Measurements from ENCODE around the gene POMT2. TPM values are rescaled to one million over a fixed set of nuclear protein-coding genes. Genes with fewer than 3 reads are reported as not detected.
A peak's percentile ranks its signal among the peaks of the same experiment; 100 is the strongest.

The POMT2 gene
- total RNA-seq, 2 donors from 2014 or later: 13.0 to 37.7 TPM

DNA sequence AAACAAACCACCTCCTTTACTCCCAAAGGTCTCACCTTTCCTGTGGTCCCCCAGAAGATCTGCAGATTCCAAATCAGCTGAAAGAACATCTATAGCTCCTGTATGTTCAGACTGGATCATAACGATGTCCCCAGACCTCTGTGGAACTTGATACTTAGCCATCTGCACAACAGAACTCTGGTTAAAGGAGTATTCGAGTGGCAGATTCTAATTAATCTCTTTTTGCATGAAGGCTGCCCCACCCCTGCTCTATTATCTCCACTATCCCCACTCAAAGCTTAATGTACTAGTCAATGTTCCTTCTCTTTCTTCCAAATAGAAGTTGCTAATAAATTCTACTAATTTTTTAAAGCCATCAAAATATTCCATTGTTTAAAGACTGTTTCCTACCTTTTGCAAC, 23.0 kb upstream of the POMT2 start:
- H3K9ac ChIP-seq (ENCODE audit: low read depth in 2 of 2, low read length in 2 of 2): no peak overlapping the region
- no peaks in the 10 kb centered on the region for H3K9me3 ChIP-seq
- no peaks in the 10 kb centered on the region for H3K4me1 ChIP-seq
- intact Hi-C loops (cut with DNase I): no loop called here
- no peak for DNase-seq
- TF ChIP-seq, protein P1, sequence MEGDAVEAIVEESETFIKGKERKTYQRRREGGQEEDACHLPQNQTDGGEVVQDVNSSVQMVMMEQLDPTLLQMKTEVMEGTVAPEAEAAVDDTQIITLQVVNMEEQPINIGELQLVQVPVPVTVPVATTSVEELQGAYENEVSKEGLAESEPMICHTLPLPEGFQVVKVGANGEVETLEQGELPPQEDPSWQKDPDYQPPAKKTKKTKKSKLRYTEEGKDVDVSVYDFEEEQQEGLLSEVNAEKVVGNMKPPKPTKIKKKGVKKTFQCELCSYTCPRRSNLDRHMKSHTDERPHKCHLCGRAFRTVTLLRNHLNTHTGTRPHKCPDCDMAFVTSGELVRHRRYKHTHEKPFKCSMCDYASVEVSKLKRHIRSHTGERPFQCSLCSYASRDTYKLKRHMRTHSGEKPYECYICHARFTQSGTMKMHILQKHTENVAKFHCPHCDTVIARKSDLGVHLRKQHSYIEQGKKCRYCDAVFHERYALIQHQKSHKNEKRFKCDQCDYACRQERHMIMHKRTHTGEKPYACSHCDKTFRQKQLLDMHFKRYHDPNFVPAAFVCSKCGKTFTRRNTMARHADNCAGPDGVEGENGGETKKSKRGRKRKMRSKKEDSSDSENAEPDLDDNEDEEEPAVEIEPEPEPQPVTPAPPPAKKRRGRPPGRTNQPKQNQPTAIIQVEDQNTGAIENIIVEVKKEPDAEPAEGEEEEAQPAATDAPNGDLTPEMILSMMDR (IDR thresholded peaks at IDR 0.05): no peak
- H3K4me3 ChIP-seq: no peak overlapping the region
- H3K36me3 ChIP-seq: no peaks in the 10 kb centered on the region
- H3K27me3 ChIP-seq: no peaks in the 10 kb centered on the region
- H3K27ac ChIP-seq: no peak overlapping the region

DNA sequence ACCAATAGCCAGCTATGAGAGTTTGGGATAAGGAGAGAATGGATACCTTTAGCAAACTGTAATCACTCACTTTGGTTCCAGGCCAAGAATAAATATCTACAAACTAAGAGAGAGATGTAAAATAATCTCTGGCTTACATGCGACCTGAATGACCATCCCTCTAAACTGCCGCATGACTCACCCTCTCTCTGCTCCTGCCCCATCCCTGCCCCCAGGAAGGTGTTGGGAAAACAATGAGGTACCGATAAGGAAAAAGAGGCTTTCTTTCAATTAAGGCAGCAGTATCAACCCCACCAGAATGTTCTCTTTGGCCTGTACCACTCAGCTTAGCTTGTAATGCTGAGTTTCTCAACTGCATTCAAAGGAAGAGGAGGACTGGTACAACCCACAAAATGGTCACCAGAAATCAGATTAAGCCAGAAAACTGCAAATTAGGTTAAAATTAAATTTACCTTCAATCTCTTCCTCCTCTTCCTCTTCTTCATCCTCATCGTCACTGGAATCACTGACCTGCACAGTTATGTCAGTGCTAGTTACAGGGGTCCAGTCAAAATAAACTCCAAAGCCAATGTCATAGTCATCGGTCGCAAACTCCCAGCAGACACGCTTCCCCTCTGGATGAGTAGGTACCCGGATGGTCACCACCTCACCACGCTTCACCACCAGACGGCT, 22.2 kb upstream of the POMT2 start:
- Histone ChIP-seq H3K9me3 (no peaks in the 10 kb centered on the region), H3K9ac (ENCODE audit: low read depth in 2 of 2, low read length in 2 of 2) (no peak overlapping the region), H3K4me3 (no peak overlapping the region), H3K4me1 (no peaks in the 10 kb centered on the region), H3K27ac (no peak overlapping the region), H3K36me3 (no peaks in the 10 kb centered on the region), H3K27me3 (no peaks in the 10 kb centered on the region)
- TF ChIP-seq, protein P1 (IDR thresholded peaks at IDR 0.05): no peak
- DNase-seq: no peak
- intact Hi-C loops (cut with DNase I): no loop called here

DNA sequence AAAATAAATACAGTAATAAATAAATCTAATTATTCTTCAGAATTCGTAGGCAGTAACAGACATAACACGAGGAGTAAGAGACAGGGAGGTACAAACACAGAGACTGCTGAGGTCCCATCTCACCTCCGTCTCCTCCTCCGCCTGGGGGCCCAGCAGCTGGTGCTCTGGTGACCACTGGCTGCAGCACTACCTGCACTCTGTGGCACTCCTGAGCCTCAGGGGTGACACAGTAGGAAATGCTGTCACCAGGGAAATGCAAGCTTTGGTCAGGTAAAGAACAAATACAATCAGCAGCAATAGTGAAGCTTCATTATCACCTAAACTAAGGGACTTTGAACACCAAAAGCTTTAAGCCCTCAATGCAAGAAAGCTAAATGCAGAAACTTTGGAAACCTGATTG, 19.7 kb upstream of the POMT2 start:
- Histone ChIP-seq H3K9ac (ENCODE audit: low read depth in 2 of 2, low read length in 2 of 2) (no peak overlapping the region), H3K27me3 (no peaks in the 10 kb centered on the region), H3K4me3 (no peak overlapping the region), H3K9me3 (no peaks in the 10 kb centered on the region), H3K27ac (no peak overlapping the region), H3K36me3 (no peaks in the 10 kb centered on the region), H3K4me1 (no peaks in the 10 kb centered on the region)
- TF ChIP-seq, protein P1 (IDR thresholded peaks at IDR 0.05): no peak
- no peak for DNase-seq
- intact Hi-C loops (cut with DNase I): no loop called here

DNA sequence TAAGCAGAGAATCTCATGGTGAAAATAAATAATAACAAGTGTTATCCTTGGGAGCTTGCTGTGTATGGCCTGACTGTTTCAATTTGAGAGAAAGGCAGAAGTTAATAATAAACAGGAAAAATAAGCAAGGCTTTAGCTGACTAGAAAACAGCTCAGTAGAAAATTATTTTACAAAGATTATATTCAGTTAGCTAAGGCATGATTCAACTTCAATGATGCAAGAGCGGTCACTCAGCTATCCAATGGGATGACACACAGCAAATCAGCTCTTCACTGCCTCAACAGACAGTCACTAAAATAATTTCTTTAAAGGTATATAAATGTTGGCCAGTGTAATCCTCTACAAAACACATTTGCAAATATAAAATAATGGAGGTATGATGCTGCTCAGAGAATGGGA, 18.7 kb upstream of the POMT2 start:
- H3K9ac ChIP-seq (ENCODE audit: low read depth in 2 of 2, low read length in 2 of 2): peak overlapping the region in 1 of 2 donors; percentile 18
- H3K4me1 ChIP-seq: no peaks in the 10 kb centered on the region
- TF ChIP-seq, protein P1 (IDR thresholded peaks at IDR 0.05): no peak
- H3K27ac ChIP-seq: no peak overlapping the region
- H3K27me3 ChIP-seq: no peaks in the 10 kb centered on the region
- intact Hi-C loops (cut with DNase I): no loop called here
- H3K36me3 ChIP-seq: no peaks in the 10 kb centered on the region
- no peaks in the 10 kb centered on the region for H3K9me3 ChIP-seq
- H3K4me3 ChIP-seq: no peak overlapping the region
- DNase-seq: no peak

DNA sequence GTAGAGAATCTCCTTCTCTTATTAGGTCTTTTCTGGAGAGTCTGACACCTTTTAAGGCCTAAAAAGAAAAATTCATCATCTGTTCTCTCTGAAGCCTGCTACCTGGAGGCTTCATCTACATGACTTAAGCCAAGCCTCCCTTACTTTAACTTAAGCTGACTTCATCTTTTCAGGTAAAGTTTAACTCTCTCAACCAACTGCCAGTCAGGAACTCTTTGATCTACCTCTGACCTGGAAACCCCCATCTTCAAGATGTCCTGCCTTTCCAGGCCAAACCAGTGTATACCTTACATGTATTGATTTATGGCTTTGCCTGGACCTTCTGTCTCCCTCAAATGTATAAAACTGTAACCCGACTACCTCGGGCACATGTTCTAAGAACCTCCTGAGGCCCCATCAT, 17.6 kb upstream of the POMT2 start:
- Histone ChIP-seq H3K4me1 (no peaks in the 10 kb centered on the region), H3K27ac (no peak overlapping the region), H3K4me3 (no peak overlapping the region), H3K9me3 (no peaks in the 10 kb centered on the region), H3K27me3 (no peaks in the 10 kb centered on the region), H3K36me3 (no peaks in the 10 kb centered on the region), H3K9ac (ENCODE audit: low read depth in 2 of 2, low read length in 2 of 2) (no peak overlapping the region)
- DNase-seq: no peak
- intact Hi-C loops (cut with DNase I): no loop called here
- TF ChIP-seq, protein P1 (IDR thresholded peaks at IDR 0.05): no peak

Data from colonic mucosa (tissue), 4 donors.